C4-2B (cell line): ENCODE measurements around the gene CFAP53.

Experiments
- CTCF ChIP-seq: fragments of 450-650 bp; conservative IDR thresholded peaks from 2 replicates; pipeline ENCODE4 v1.5.1; 2017; ENCODE audit warnings: mild to moderate bottlenecking
- ZFX ChIP-seq: fragments of 450-650 bp; IDR thresholded peaks from 2 replicates; pipeline ENCODE4 v1.6.1; 2017

DNA sequence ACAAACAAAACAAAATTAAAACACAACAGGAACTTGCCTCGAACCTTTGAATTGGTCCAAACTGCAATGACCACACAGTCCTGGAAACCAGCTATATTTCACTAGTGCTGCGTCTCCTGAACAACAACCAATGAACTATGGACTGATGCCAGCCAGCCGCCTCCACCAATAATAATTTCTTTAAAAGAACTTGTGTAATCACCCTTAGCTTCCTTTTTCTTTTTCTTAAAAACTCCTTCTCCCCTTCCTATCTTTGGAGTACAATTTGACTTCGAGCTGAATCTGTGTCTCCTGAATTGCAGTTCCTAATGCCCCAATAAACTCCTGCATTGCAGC is 22.8 kb upstream of the CFAP53 start:
- TF ChIP-seq CTCF (no peak), ZFX (no peak)
